HEK293T (cell line): ENCODE measurements around the gene REG3A.

Source experiments
- CTBP1 ChIP-seq: fragments of 450-650 bp; IDR thresholded peaks from 2 replicates; pipeline ENCODE4 v1.6.1; 2016; ENCODE audit warnings: borderline replicate concordance
- FOXM1 ChIP-seq: fragments of 450-650 bp; IDR thresholded peaks from 2 replicates; pipeline ENCODE4 v1.6.1; 2017; ENCODE audit warnings: mild to moderate bottlenecking, borderline replicate concordance
- HDGF ChIP-seq: fragments of 450-650 bp; IDR thresholded peaks from 2 replicates; pipeline ENCODE4 v1.6.1; 2017; ENCODE audit warnings: antibody characterized with exemption, borderline replicate concordance
- PKNOX1 ChIP-seq: fragments of 450-650 bp; IDR thresholded peaks from 2 replicates; pipeline ENCODE4 v1.6.1; 2016
- SP1 ChIP-seq: fragments of 450-650 bp; IDR thresholded peaks from 2 replicates; pipeline ENCODE4 v1.6.1; 2017
- TARDBP ChIP-seq: fragments of 450-650 bp; IDR thresholded peaks from 2 replicates; pipeline ENCODE4 v1.6.1; 2016

- TF ChIP-seq TARDBP, result no peak
- no peak for TF ChIP-seq HDGF
- no peak for TF ChIP-seq FOXM1
- TF ChIP-seq PKNOX1, result no peak
- no peak for TF ChIP-seq CTBP1
- no peak for TF ChIP-seq SP1
These were observed 523 bp downstream of the REG3A start for GRCh38 chr2:79159030-79159429.
